Measurements from ENCODE around the gene PLK2.

The PLK2 gene

DNA sequence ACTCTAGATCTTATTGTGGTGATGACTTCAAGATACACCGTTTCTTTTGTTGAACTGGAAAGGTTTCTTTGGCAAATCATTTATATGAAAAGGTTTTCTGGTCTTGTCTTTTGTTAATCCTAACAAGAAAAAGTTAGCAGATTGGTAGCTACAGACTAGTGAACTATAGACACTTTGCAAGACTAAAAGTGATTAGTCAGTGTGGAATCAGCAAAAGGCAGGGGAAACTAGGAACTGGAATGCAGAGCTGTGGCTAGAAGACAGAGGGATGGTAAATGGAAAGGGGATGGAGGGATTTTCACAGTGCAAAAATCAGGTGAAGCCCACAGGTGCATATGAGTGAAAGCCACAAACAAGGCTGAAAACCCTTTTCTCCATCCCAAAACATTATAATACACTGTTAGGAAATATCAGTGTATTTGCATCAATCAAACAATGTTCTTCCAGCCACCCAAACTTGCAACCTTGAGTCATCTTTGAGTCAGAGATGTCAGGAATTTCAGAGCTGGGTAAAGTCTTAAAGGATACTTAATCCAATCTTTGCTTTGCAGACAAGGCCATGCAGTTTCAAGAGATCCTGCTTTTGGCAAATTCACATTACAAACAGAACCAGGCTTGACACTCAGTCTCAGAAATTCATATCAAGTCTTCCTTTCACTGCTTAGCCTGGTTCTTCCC lies 52.7 kb downstream of the PLK2 start:
- DNase-seq: no peak
- in situ Hi-C loops (cut with MboI; ENCODE audit: low pct_unique_long_range_greater_than_20kb, low sequenced_read_pairs): no loop called here

DNA sequence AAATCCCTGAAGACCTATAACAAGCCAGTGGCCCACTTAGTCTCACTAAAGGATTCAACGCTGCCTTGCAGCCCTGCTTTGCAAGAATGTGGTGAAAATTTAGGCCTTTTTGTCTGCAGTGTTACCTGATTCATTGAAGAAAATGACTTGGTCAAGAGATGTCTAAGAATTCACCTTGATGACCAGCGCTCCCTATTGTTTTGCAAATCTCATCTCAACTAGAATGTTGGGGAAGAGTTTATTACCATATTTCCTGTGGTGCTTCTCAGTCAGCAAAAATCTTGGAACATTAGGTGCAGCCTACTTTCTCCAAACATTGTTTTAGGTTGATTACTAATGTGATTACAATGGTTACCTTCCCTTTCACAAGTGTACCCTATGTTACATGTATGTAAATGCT lies 53.5 kb downstream of the PLK2 start:
- no peak for DNase-seq
- in situ Hi-C loops (cut with MboI; ENCODE audit: low pct_unique_long_range_greater_than_20kb, low sequenced_read_pairs): no loop called here

DNA sequence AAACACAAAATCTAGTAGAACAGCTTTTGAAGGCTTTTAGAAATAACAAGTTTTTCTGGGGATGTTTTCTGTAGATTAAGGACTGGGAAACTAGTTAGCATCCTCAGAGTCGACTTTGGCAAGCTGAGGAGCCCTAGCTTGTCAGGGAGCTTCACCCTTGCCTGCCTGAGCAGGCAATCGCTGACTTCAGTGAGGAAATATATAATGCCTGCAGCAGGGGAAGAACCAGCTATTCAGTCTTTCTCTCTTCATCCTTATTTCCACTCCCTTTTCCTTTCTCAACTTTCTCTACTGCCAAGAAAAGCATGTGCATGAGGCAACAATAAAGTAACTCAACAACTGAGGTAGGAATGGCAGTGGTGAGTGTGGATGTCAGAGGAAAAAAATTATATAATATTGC lies 54.7 kb downstream of the PLK2 start:
- DNase-seq: no peak
- in situ Hi-C loops (cut with MboI; ENCODE audit: low pct_unique_long_range_greater_than_20kb, low sequenced_read_pairs): no loop called here

DNA sequence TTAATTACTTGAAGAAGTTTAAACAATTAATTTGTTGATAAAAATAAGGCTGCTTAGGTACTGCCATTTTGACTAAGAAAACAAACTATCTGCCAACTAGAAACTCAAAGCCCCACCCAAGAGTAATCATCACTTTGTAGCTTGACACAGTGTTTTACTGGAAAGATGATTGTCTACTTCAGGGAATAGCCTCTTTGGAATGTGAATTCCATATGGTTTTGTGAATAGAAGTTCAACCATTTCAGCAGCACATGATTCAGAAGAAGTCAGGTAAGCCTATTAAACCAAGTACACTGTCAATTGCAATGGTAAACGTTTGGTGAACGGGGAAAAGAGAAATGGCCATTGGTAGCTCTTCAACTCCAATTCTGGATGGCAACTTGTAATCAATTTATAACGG lies 55.2 kb downstream of the PLK2 start:
- in situ Hi-C loops (cut with MboI; ENCODE audit: low pct_unique_long_range_greater_than_20kb, low sequenced_read_pairs): no loop called here
- no peak for DNase-seq

All from KBM-7 (cell line).